Thoracic aorta (tissue), 2 donors: ENCODE data around the gene SULT1E1. TPM values are rescaled to one million over a fixed set of nuclear protein-coding genes. Genes with fewer than 3 reads are reported as not detected.

Experiments
- ATAC-seq: fragments of 150-250 bp; one replicate; pipeline ENCODE4 v1.8.0; 2017; ENCODE audit warnings: low read depth; ENCODE audit not compliant: insufficient number of reproducible peaks, low FRiP score
- DNase-seq: peaks from one replicate; pipeline ENCODE4 v3.0.0-alpha.2; 2020; ENCODE audit warnings: low spot score
- H3K27ac ChIP-seq, 2 donors: fragments of 200-600 bp; sonication (generic); 1 replicate in 1 of 2; 2 replicates in 1 of 2; pipeline ENCODE4 v1.5.1; 2016; ENCODE audit warnings: mild to moderate bottlenecking in 2 of 2, moderate library complexity in 2 of 2
- H3K27me3 ChIP-seq: fragments of 200-600 bp; sonication (generic); replicated peaks from 2 replicates; pipeline ENCODE4 v1.6.0; 2016; ENCODE audit warnings: mild to moderate bottlenecking; ENCODE audit not compliant: insufficient read depth
- H3K36me3 ChIP-seq: fragments of 200-600 bp; sonication (generic); one replicate; pipeline ENCODE4 v1.5.1; 2016
- H3K4me1 ChIP-seq, 2 donors: fragments of 200-600 bp; sonication (generic); 1 replicate in 1 of 2; 2 replicates in 1 of 2; pipeline versions ENCODE4 v1.5.1 to v1.6.0; 2016; ENCODE audit warnings: low read depth in 2 of 2, mild to moderate bottlenecking in 1 of 2; ENCODE audit not compliant: control insufficient read depth in 1 of 2
- H3K4me3 ChIP-seq: fragments of 200-600 bp; sonication (generic); 2 replicates; pipeline ENCODE4 v1.5.1; 2016; ENCODE audit warnings: mild to moderate bottlenecking
- H3K9me3 ChIP-seq: fragments of 200-600 bp; sonication (generic); 2 replicates; pipeline ENCODE4 v1.5.1; 2016
- CTCF ChIP-seq: fragments of 200-600 bp; sonication (generic); IDR thresholded peaks from one replicate; pipeline ENCODE4 v1.5.1; 2019; ENCODE audit warnings: antibody characterized with exemption
- total RNA-seq, 2 donors: library from RNA; depleted of rRNA; stranded (reverse); fragments of >200 nt; gene quantifications; one replicate each; pipeline versions ENCODE4 v1.1.0 to v1.2.3, GENCODE V29; 2016

SULT1E1 gene
- total RNA-seq, 2 donors from 2014 or later: 0.54 TPM; not detected in 1

GRCh38 chr4:69894186-69894585, 34.2 kb upstream of the SULT1E1 start:
- ATAC-seq: no peak

GRCh38 chr4:69888336-69888735, 28.4 kb upstream of the SULT1E1 start:
- no peak for TF ChIP-seq CTCF
- Histone ChIP-seq H3K27me3 (no peaks in the 10 kb centered on the region), H3K27ac (no peak overlapping the region), H3K36me3 (no peaks in the 10 kb centered on the region), H3K4me3 (no peak overlapping the region), H3K4me1 (no peaks in the 10 kb centered on the region), H3K9me3 (no peaks in the 10 kb centered on the region)
- DNase-seq (no peak), ATAC-seq (no peak)

More at GRCh38 chr4:69894186-69894585, 34.2 kb upstream of the SULT1E1 start:
- H3K4me3 ChIP-seq: no peak overlapping the region
- TF ChIP-seq CTCF: no peak
- H3K4me1 ChIP-seq: no peaks in the 10 kb centered on the region
- no peaks in the 10 kb centered on the region for H3K9me3 ChIP-seq
- no peak for DNase-seq
- H3K27me3 ChIP-seq: no peaks in the 10 kb centered on the region
- H3K36me3 ChIP-seq: no peaks in the 10 kb centered on the region
- H3K27ac ChIP-seq: no peak overlapping the region

- no peaks in the 10 kb centered on the region for H3K36me3 ChIP-seq
- no peak overlapping the region for H3K27ac ChIP-seq
- TF ChIP-seq CTCF: no peak
- H3K9me3 ChIP-seq: no peaks in the 10 kb centered on the region
- ATAC-seq: no peak
- H3K27me3 ChIP-seq: no peaks in the 10 kb centered on the region
- no peaks in the 10 kb centered on the region for H3K4me1 ChIP-seq
- H3K4me3 ChIP-seq: no peak overlapping the region
- no peak for DNase-seq
Observed at GRCh38 chr4:69882150-69882549, 22.2 kb upstream of the SULT1E1 start.

GRCh38 chr4:69881173-69881773, 21.3 kb upstream of the SULT1E1 start:
- no peak overlapping the region for H3K27ac ChIP-seq
- no peak for ATAC-seq
- H3K4me3 ChIP-seq: no peak overlapping the region
- H3K27me3 ChIP-seq: no peaks in the 10 kb centered on the region
- H3K36me3 ChIP-seq: no peaks in the 10 kb centered on the region
- no peaks in the 10 kb centered on the region for H3K4me1 ChIP-seq
- peak; percentile 61 for TF ChIP-seq CTCF
- no peaks in the 10 kb centered on the region for H3K9me3 ChIP-seq
- DNase-seq: no peak

GRCh38 chr4:69878250-69878649, 18.3 kb upstream of the SULT1E1 start:
- H3K27ac ChIP-seq: no peak overlapping the region
- H3K4me3 ChIP-seq: no peak overlapping the region
- no peaks in the 10 kb centered on the region for H3K27me3 ChIP-seq
- H3K36me3 ChIP-seq: no peaks in the 10 kb centered on the region
- TF ChIP-seq CTCF: no peak
- DNase-seq (no peak), ATAC-seq (no peak)
- no peaks in the 10 kb centered on the region for H3K9me3 ChIP-seq
- H3K4me1 ChIP-seq: no peaks in the 10 kb centered on the region
